HG03097 (cell line): ENCODE measurements around the gene ARHGAP44.
A peak's percentile ranks its signal among the peaks of the same experiment; 100 is the strongest.

Experiments used
- ATAC-seq: cut with Tn5 transposase; IDR thresholded peaks from one replicate; pipeline ENCODE4 v1.9.1; 2021; ENCODE audit not compliant: unreplicated experiment, low FRiP score

Gene ARHGAP44

GRCh38 chr17:13014801-13015200, 225.5 kb downstream of the ARHGAP44 start:
- ATAC-seq = no peak

DNA sequence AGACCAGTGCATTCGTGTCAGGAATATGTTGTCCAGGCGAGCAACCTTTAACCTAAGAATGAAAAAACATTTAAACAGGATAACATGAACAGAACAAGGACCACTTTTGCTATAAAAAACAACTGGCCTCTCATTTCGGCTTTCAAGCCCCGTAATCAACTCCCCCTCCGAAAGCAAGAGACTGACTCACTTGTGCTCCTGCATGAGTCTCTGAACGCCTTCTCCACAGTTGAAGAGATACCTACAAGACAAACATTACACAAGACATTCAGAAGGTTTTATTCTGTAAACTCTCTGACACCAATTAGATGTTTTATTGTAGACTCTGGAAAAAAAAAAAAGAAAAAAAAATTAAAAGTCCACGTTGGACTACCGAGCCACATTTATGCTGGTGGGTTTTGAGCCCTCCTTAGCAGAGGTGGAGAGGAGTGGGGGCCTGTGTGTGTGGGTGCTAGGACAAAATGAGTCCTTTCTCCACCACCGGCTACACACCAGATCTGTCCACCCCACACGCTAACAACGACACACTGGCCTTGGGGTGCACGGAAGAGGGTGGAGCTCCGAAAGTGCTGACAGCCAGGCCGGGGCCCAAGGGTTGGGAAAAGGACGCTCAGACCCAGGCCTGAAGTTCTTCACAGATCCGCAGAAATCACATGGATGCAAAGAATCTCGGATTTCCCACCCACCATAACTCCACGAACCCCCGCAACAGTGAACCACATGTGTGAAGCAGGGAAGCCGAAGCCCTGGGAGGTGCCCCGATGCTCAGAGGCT, 227.8 kb downstream of the ARHGAP44 start:
- ATAC-seq = peak; percentile 9

- ATAC-seq = peak; percentile 99
These were observed 228.6 kb downstream of the ARHGAP44 start, which contains the start of gene ELAC2 for GRCh38 chr17:13017655-13018459. Gene ELAC2 (minus strand): TSS chr17:13018027. CDS start chr17:13017947, 80 bp downstream.

DNA sequence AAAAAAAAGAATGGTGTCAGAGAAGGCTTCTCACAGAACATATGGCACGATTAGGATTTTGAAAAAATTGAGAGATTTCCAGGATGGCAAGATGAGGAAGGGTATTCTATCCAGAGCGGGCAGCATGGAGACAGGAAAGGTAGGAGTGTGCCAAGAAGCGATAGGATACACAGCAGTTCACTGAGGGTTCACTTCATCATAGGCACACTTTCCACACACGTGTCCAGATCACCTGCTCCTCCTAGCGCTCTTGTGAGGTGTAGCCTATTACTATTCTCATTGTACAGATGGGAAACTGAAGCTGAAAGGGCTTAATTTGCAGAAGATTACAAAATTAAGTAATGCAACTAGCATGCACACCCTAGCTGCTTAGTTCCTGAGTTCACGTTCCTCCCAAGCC, 234.7 kb downstream of the ARHGAP44 start:
- no peak for ATAC-seq

DNA sequence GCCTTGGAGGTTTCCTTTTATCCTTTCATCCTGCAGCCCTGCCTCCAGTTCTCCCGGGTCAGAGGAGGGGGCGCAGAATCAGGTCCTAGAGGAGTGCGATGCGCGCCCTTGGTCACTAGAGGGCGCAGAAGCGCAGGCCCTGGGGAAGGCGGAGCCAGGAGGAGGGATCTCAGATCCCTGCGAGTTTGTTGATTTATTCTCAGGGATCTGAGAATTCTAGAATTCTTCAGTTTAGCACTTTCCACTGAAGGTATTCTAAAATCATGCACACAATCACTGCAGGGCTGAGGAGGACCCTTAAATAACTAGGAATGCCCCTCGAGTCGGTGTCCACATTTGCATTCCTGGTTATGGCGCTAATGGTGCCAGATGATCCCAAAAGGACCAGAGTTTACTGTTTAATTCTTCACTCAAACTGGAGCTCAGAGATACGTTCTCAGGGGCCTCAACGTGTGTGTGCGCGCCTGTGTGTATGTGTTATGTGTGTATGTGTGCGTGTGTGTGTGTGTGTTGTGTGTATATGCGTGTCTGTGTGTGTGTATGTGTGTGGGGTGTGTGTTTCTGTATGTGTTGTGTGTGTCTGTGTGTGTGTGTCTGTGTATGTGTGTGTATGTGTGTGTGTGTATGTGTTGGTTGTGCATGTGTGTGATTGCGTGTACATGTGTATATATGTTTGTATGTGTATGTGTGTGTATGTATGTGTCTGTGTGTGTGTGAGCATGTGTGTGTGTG, 235.4 kb downstream of the ARHGAP44 start:
- ATAC-seq = peak; percentile 77

GRCh38 chr17:13025258-13025627, 235.9 kb downstream of the ARHGAP44 start:
- ATAC-seq = no peak

- ATAC-seq = no peak
These were observed 236.4 kb downstream of the ARHGAP44 start for GRCh38 chr17:13025687-13026086.

- no peak for ATAC-seq
These were observed 237.9 kb downstream of the ARHGAP44 start for GRCh38 chr17:13027246-13027645.

DNA sequence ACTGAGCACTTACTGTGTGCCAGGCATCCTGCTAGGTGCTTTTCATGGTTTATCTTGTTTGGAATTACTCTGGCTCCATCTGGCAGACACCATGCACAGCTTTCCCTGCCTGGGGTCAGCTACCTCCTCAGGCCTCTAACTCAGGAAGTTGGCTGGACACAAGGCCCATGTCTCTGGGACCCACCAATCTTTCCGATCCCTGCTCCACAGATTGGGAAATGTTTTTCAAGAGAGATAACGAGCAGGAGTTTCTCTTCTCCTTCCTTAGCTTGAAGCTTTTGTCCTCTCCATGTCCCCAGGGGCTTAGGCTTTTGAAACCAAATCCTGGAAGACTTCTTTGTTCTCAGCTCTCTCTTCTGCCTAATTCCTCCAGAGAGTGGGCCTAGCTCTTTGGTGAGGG, 240.0 kb downstream of the ARHGAP44 start:
- no peak for ATAC-seq

GRCh38 chr17:13030056-13030455, 240.8 kb downstream of the ARHGAP44 start:
- no peak for ATAC-seq

GRCh38 chr17:13030459-13031300, 241.4 kb downstream of the ARHGAP44 start:
- ATAC-seq = no peak

- no peak for ATAC-seq
These were observed 242.5 kb downstream of the ARHGAP44 start for GRCh38 chr17:13031718-13032350.

DNA sequence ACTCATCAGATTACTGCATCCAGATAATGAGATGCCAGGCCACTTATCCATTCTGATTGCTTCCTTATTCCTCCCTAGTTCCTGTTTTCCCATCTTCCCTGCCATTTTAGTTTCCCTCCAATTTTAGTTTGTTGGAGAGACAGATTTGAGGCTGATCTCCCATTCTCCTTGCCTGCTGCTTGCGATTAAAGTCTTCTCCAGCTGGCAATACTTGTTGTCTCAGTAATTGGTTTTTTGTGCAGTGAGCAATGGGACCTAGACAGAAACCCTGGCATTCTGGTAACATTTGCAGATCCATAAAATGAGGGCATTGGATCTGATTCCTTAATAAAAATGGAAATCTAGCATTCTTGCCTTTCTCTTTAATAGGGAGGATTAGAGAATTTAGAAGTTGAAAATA, 246.1 kb downstream of the ARHGAP44 start:
- no peak for ATAC-seq

DNA sequence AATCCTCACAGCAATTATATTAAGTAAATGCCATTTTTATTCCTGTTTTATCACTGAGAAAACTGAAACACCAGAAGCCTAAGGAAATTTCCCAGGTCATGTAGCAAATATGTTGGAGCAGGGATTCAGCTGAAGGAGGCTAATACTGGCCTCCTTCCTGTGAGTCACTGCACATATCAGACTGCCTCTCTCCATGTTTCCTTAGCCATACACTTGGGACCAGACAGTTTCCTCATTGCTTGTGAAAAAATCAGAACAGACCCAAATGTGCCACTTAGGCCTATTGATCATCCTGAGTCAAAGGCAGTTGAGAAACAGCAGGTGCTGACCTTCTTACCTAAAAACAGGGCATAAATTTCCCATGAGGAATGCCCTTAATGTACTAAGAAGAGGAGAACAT, 247.5 kb downstream of the ARHGAP44 start:
- ATAC-seq = no peak

GRCh38 chr17:13038931-13039665, 249.8 kb downstream of the ARHGAP44 start:
- ATAC-seq = no peak
